ENCODE results near the gene POMGNT1.

GRCh38 chr1:46183079-46183847, 15.0 kb downstream of the POMGNT1 start:
- TF ChIP-seq POLR2AphosphoS5 (IDR thresholded peaks at IDR 0.05; ENCODE audit: low read depth, low read length) (no peak), POLR2A (IDR thresholded peaks at IDR 0.05; ENCODE audit: low read depth, low read length) (no peak), SPI1 (IDR thresholded peaks at IDR 0.05; ENCODE audit: low read depth, low read length) (no peak), TAF1 (IDR thresholded peaks at IDR 0.05; ENCODE audit: low read depth, low read length) (no peak), POU2F2 (IDR thresholded peaks at IDR 0.05; ENCODE audit: low read depth, low read length) (no peak)
